D721Med (cell line): ENCODE data around the gene VSTM2L.

Experiments used
- DNase-seq: peaks from one replicate; pipeline ENCODE4 v3.0.0; 2011; ENCODE audit warnings: low spot score; ENCODE audit not compliant: insufficient read length
- FAIRE-seq: peaks from 2 replicates; lab custom pipeline; 2011; peaks lifted over from hg19 to GRCh38; lab: Jason Lieb, UNC
- CTCF ChIP-seq: IDR thresholded peaks from 2 replicates; pipeline ENCODE4 v1.5.1; 2012; ENCODE audit warnings: mild to moderate bottlenecking, control low read depth; ENCODE audit not compliant: insufficient read depth; ENCODE audit errors: missing control alignments

Gene VSTM2L

GRCh38 chr20:37991908-37992307 is 89.0 kb downstream of the VSTM2L start:
- FAIRE-seq = no peak
- TF ChIP-seq CTCF = no peak
- no peak for DNase-seq

GRCh38 chr20:37992802-37993409 is 90.0 kb downstream of the VSTM2L start:
- TF ChIP-seq CTCF = peak; percentile 28
- DNase-seq = peak; percentile 45
- no peak for FAIRE-seq

GRCh38 chr20:37994512-37994911 is 91.6 kb downstream of the VSTM2L start:
- FAIRE-seq = no peak
- no peak for TF ChIP-seq CTCF
- DNase-seq = no peak
